Left lung (tissue), 10 donors: ENCODE results near the gene MPO. TPM values are rescaled to one million over a fixed set of nuclear protein-coding genes. Genes with fewer than 3 reads are reported as not detected.

Experiments
- ATAC-seq: fragments of 200-7000 bp; cut with Tn5 transposase; one replicate; pipeline ENCODE4 v1.9.1; 2020; ENCODE audit warnings: moderate library complexity
- DNase-seq, 4 donors: peaks; one replicate each; pipeline ENCODE4 v3.0.0-alpha.2; 2013 to 2020
- H3K27ac ChIP-seq, 2 donors: fragments of 200-600 bp; sonication (generic) in 1 of 2; one replicate each; pipeline versions ENCODE4 v1.5.0 to v1.8.0; 2020 to 2021
- H3K27me3 ChIP-seq, 2 donors: fragments of 200-600 bp; sonication (generic) in 1 of 2; one replicate each; pipeline versions ENCODE4 v1.5.0 to v1.8.0; 2020 to 2021
- H3K36me3 ChIP-seq, 2 donors: fragments of 200-600 bp; sonication (generic) in 1 of 2; one replicate each; pipeline versions ENCODE4 v1.5.0 to v1.8.0; 2020 to 2021
- H3K4me1 ChIP-seq, 2 donors: fragments of 200-600 bp; one replicate each; pipeline ENCODE4 v1.8.0; 2021
- H3K4me3 ChIP-seq, 2 donors: fragments of 200-600 bp; sonication (generic) in 1 of 2; one replicate each; pipeline versions ENCODE4 v1.5.0 to v1.8.0; 2020 to 2021; ENCODE audit warnings: mild to moderate bottlenecking in 1 of 2
- H3K9me3 ChIP-seq, 2 donors: fragments of 200-600 bp; sonication (generic) in 1 of 2; one replicate each; pipeline versions ENCODE4 v1.5.0 to v1.8.0; 2020 to 2021
- intact Hi-C, 2 donors: fragments of 100-400 bp; cut with DNase I; formaldehyde crosslinking; loops; one replicate each; pipeline versions ENCODE4 v1.11.2 to v1.14.2; 2022
- polyA plus RNA-seq, 6 donors: library from polyadenylated mRNA; unstranded; fragments of 120-200 nt; gene quantifications; one replicate each; pipeline ENCODE4 v1.2.1, GENCODE V29; 2013; ENCODE audit not compliant: insufficient read length in 6 of 6
- total RNA-seq, 2 donors: library from RNA; stranded (reverse); fragmentation: NEBNext Ultra II Directional; extraction: Animal tissue kit (Norgen Biotek cat#: 25700); gene quantifications; one replicate each; pipeline ENCODE4 v1.2.1, GENCODE V29; 2021
- TF ChIP-seq, protein P1 (sequence below), 2 donors: fragments of 200-600 bp; sonication (generic) in 1 of 2; IDR thresholded peaks; one replicate each; pipeline versions ENCODE4 v1.5.0 to v1.8.0; 2021; ENCODE audit warnings: antibody characterized with exemption in 2 of 2
- donor health status: DM: no; HTN: yes; CAD: no.
- donor health status: DM: no; HTN: no; CAD: no.

Gene MPO
- total and polyA plus RNA-seq, 8 donors, result 1.0 to 15.3 (median 11.2) TPM

DNA sequence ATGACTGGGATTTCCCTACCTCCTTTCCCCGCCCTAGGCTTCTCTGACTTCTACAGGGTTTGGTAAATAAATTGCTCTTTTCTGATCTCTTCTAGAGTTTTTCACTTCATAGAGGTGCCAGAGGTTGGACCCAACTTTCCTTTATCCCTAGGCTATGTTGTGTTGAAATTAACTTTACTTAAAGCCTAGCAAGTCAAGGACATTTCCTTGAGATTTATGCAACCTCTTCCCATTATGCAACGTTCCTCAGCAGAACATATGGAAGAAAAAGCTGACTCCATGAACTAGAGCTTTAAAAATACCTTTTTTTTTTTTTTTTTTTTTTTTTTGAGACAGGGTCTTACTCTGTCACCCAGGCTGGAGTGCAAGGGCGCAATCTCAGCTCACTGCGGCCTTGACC is 15.5 kb downstream of the MPO start:
- no peak for DNase-seq
- ATAC-seq, result no peak
- Histone ChIP-seq H3K27ac (no peak overlapping the region), H3K4me1 (no peaks in the 10 kb centered on the region), H3K9me3 (no peaks in the 10 kb centered on the region), H3K36me3 (no peaks in the 10 kb centered on the region), H3K4me3 (no peak overlapping the region), H3K27me3 (peaks cover 7 to 72% of the 10 kb centered on the region in 2 donors)
- intact Hi-C loops, result no loop called here
- TF ChIP-seq, protein P1, sequence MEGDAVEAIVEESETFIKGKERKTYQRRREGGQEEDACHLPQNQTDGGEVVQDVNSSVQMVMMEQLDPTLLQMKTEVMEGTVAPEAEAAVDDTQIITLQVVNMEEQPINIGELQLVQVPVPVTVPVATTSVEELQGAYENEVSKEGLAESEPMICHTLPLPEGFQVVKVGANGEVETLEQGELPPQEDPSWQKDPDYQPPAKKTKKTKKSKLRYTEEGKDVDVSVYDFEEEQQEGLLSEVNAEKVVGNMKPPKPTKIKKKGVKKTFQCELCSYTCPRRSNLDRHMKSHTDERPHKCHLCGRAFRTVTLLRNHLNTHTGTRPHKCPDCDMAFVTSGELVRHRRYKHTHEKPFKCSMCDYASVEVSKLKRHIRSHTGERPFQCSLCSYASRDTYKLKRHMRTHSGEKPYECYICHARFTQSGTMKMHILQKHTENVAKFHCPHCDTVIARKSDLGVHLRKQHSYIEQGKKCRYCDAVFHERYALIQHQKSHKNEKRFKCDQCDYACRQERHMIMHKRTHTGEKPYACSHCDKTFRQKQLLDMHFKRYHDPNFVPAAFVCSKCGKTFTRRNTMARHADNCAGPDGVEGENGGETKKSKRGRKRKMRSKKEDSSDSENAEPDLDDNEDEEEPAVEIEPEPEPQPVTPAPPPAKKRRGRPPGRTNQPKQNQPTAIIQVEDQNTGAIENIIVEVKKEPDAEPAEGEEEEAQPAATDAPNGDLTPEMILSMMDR (IDR thresholded peaks at IDR 0.05), result no peak

DNA sequence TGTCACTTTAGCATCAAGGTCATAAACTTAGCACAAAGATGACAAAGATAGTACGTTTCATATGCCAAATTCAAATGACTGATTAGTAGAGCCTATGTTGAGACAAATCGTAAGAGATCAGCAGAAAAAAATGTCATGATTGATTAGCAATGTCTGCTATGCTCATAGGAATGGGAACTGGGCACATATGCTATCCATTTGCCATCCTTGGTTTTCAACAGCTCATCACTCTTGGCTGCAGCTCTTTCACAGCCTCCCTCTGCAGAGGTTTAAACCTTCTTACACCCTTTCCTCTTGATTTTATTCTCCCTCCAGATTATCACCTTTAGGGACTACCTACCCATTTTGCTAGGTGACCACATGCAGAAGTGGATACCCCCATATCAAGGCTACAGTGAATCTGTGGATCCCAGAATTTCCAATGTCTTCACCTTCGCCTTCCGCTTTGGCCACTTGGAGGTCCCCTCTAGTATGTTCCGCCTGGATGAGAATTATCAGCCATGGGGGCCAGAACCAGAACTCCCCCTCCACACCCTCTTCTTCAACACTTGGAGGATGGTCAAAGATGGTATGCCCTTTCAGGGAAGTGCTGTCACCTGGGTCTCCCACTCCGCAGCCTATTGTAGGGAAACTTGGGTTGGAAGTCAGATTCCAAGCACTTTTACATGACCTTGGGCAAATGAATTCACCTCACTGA is 16.2 kb downstream of the MPO start:
- Histone ChIP-seq H3K36me3 (no peaks in the 10 kb centered on the region), H3K27me3 (peaks cover 12 to 79% of the 10 kb centered on the region in 2 donors), H3K27ac (no peak overlapping the region), H3K4me1 (no peaks in the 10 kb centered on the region), H3K9me3 (no peaks in the 10 kb centered on the region), H3K4me3 (no peak overlapping the region)
- TF ChIP-seq, protein P1 (IDR thresholded peaks at IDR 0.05), result no peak
- DNase-seq (no peak), ATAC-seq (no peak)
- intact Hi-C loops, result no loop called here

DNA sequence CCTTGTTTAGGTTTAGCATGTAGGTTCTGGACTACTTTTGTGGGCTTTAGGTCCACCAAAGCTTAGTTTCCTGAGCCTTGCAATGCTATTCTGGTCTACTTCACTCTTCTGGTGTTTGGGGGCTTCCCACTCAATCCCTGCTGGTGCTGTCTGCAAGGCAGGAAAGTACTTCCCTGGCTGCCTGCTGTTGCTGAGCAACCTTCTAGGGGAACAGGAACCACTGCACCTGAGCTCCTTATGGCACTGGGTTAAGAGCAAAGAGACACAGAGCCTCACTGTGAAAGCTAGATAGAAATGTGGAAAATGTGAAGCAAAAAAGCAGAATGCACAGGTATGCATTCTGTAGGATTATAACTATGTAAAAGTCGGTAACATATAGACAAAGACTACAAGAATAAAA is 17.0 kb downstream of the MPO start:
- ATAC-seq, result no peak
- Histone ChIP-seq H3K4me1 (no peaks in the 10 kb centered on the region), H3K9me3 (no peaks in the 10 kb centered on the region), H3K27me3 (peaks cover 12 to 83% of the 10 kb centered on the region in 2 donors), H3K27ac (no peak overlapping the region), H3K36me3 (no peaks in the 10 kb centered on the region), H3K4me3 (no peak overlapping the region)
- intact Hi-C loops, result no loop called here
- TF ChIP-seq, protein P1 (IDR thresholded peaks at IDR 0.05), result no peak
- no peak for DNase-seq

DNA sequence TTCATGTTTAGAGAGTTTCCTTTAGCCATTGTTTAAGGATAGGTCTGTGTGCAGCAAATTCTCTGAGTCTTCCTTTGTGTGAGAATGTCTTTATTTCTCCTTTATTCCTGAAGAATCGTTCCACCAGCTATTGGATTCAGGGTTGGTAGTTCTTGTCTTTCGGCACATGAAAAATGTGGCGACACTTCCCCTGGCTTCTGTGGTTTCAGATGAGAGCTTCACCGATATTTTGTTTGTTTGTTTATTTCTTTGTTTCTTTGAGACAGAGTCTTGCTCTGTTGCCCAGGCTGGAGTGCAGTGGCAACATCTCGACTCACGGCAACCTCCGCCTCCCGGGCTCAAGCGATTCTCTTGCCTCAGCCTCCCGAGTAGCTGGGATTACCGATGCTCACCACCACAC is 18.6 kb downstream of the MPO start:
- ATAC-seq (no peak), DNase-seq (no peak)
- intact Hi-C loops, result no loop called here
- H3K36me3 ChIP-seq, result no peaks in the 10 kb centered on the region
- no peaks in the 10 kb centered on the region for H3K9me3 ChIP-seq
- peaks cover 12 to 87% of the 10 kb centered on the region in 2 donors for H3K27me3 ChIP-seq
- H3K4me3 ChIP-seq, result no peak overlapping the region
- TF ChIP-seq, protein P1 (IDR thresholded peaks at IDR 0.05), result no peak
- H3K4me1 ChIP-seq, result no peaks in the 10 kb centered on the region
- no peak overlapping the region for H3K27ac ChIP-seq

DNA sequence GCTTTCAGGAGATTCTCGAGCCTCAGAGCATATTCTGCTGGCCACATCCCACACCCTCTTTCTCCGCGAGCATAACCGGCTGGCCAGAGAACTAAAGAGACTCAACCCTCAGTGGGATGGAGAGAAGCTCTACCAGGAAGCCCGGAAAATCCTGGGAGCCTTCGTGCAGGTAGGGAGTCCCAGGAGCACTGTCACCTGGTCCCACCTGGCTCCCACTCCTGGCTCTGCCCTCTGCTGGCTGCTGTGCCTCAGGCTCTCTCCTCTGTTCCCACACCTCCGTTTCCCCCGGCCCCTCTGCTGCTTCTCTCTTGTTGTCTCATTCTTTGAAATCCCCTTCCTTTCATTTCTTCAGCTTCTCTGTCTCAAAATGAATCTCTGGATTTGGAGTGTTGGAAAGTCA is 25.9 kb downstream of the MPO start:
- no peak for DNase-seq
- no peak for ATAC-seq
- Histone ChIP-seq H3K4me3 (no peak overlapping the region), H3K36me3 (no peaks in the 10 kb centered on the region), H3K4me1 (peaks cover 0 to 2% of the 10 kb centered on the region in 2 donors), H3K27ac (no peak overlapping the region), H3K9me3 (no peaks in the 10 kb centered on the region), H3K27me3 (peaks cover 9 to 81% of the 10 kb centered on the region in 2 donors)
- intact Hi-C loops, result no loop called here
- TF ChIP-seq, protein P1 (IDR thresholded peaks at IDR 0.05), result no peak
